ENCODE results near the gene BLTP3A.
"Not testable (repeated sequence)": the region's sequence is repeated elsewhere in the genome, so short reads cannot be mapped to it uniquely, and the experiment has no call there.

GRCh38 chr6:34756513-34756856 is 35.4 kb upstream of the BLTP3A start:
- not testable (repeated sequence) for TF ChIP-seq EP300 (conservative IDR thresholded peaks at IDR 0.05; ENCODE audit: poor library complexity, severe bottlenecking); POLR2AphosphoS5 (IDR thresholded peaks at IDR 0.05); EZH2 (IDR thresholded peaks at IDR 0.05; ENCODE audit: borderline replicate concordance, insufficient read depth, low read length, poor library complexity, severe bottlenecking); RAD21 (conservative IDR thresholded peaks at IDR 0.05)
- TF ChIP-seq CTCF (IDR thresholded peaks at IDR 0.05; ENCODE audit: poor library complexity, severe bottlenecking) = peak; percentile 57
